Myocyte (in vitro differentiated cells): ENCODE results near the gene SH3RF2. TPM values are rescaled to one million over a fixed set of nuclear protein-coding genes. Genes with fewer than 3 reads are reported as not detected.
A peak's percentile ranks its signal among the peaks of the same experiment; 100 is the strongest.

Experiments used
- DNase-seq: peaks from one replicate; pipeline ENCODE4 v3.0.0-alpha.2; 2012; ENCODE audit warnings: low read depth
- total RNA-seq: library from RNA; depleted of rRNA; stranded (reverse); fragments of >200 nt; gene quantifications from 2 replicates; pipeline ENCODE4 v1.2.3, GENCODE V29; 2014

SH3RF2 gene
- total RNA-seq, 1 donor from 2014 or later, result 1.1 TPM

DNA sequence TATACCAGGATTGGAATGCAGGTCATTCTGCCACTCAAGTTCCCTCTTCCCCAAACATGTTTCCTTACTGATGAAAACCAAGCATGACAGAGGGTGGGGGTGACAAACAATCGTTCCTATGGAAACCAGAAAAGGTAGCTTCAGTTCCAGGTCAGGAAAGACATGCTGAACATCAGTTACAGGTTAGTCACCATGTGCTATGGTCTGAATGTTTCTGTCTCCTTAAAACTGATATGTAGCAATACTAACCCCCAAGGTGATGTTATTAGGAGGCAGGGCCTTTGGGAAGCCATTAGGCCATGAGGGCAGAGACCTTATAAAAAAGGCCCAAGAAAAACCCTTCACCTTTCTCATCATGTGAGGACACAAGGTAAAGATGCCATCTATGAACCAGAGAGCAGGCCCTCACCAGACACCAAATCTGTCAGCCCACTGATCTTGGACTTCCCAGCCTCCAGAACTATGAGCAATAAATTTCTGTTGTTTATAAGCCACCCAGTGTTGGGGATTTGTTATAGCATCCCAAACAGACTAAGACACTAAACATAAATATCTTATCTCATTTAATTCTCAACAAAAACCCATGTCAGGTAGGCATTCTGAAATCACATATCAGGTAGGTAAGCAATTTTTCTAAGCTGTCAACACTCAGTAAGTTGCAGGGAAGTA lies 15.7 kb upstream of the SH3RF2 start:
- no peak for DNase-seq

DNA sequence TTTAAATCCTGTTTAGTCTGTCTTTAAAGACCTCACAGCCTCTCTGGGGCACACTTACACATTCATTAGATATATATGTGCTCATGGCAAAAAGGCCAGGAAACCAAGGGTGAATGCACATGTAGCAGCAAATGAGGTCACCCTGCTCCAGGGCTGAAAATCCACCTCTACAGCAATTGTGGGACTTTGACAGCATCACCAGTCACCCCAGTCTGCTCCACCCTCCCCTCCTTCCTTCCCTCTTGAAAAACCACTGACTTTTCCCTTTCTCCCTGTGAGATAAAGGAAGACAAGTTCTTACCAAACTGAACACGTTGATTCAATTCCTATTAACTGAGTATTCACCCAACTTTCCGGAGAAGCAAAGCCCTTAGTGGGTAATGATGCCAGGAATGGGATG lies 15.2 kb upstream of the SH3RF2 start:
- no peak for DNase-seq

DNA sequence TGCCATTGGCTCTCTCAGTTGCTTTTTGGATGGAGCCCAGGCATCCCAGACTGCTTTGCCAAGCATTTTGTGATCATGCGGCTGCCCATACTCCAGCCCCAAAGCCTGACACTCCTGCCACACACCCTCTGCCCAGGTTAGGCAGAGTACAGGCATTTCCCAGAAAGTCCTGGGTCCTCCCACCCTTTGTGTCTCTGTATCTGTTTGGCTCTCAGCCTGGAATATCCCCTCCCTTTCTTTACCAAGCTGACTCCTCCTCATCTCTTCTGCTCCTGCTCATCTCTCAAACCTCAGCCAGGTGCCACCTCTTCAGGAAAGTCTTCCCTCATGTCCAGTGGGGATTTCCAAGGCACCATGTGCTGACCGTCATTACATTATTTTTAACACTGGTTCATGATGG lies 14.3 kb upstream of the SH3RF2 start:
- DNase-seq, result no peak

DNA sequence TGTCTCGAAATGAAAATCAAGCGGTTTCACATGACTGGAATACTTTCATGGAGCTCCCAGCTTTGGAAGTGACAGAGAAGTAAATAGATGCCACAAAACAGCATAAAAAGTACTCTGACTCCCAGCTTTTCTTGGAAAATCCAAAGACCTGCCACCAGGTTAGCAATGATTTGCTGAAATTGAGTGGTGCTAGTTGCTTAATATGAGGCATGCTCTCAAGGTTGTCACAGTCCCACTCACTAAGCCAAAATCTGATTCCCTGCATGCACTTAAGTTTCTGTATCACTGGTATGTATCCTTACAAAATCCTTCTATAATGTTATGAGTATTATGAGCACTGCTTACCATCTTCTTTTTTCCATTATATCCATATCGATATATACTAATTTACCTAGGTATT lies 13.0 kb upstream of the SH3RF2 start:
- DNase-seq, result no peak

DNA sequence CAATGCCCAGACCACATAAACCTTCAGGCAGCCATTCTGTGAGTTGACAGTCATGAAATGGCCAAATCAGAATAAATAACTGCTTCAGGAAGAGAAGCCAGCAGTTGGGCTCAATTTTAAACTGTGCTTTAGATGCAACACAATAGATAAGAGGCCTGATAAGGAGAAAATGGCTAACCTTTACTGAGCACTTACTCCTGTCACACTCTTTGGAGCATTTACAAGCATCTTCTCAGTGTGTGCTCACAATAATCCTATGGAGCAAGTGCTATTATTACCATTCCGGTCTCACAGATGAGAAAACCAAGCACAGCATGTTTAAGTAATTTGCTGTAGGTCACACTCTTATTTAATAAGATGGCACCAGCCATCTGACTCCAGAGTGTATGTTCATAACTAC lies 11.5 kb upstream of the SH3RF2 start:
- no peak for DNase-seq

DNA sequence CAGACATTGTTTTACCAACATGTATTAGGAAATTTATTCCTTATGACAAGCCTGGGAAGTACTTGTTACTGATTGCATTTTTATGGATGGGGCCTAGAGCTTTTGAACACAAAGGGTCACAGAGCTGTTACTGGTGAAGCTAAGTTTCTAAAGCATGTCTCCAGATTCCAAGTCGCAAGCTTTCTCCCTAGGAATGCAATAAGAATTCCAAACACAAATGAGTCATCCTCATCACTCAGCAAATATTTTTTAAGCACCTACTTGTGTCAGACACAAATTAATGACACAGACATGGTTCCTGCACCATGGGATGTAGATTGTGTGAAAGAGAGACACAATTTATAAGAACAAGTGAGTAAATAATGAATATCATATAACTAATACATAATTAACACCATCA lies 11.0 kb upstream of the SH3RF2 start:
- peak; percentile 64 for DNase-seq

DNA sequence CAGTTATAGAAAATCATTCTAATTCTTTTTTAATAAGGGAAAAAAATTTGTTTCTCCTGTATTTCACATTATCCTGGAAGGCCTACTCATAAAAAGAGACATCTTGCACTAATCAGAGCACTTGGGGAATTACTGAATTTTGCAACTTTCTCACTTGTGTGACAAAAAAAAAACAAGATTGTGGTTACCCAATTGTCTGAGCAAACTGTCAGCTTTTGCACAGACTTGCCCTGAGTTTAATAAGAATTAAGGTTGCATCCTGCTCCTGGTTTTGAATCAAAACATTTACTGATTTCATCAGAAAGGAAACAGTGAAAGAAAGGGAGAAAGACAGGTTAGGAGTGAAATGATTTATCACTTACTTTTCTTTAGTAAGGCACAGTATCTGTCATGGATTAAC lies 10.6 kb upstream of the SH3RF2 start:
- no peak for DNase-seq

DNA sequence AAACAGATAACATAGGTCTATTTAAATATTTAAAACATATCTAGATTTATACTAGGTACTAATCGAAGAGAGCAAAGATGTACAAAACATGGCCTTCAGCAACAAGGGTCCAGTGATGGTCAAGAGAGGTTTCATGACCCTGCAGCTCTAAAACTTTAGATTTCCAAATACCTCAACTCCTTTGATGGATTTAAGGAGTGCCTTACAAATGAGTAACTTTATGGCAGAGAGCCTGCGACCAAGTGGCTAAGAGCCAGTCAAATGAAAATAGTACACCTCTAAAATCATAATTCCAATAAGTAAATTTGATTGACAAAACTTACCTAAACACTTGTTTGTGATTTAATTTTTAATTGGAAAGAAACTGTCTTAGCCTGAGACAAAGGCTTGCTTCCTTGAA lies 4.7 kb upstream of the SH3RF2 start:
- DNase-seq, result no peak

DNA sequence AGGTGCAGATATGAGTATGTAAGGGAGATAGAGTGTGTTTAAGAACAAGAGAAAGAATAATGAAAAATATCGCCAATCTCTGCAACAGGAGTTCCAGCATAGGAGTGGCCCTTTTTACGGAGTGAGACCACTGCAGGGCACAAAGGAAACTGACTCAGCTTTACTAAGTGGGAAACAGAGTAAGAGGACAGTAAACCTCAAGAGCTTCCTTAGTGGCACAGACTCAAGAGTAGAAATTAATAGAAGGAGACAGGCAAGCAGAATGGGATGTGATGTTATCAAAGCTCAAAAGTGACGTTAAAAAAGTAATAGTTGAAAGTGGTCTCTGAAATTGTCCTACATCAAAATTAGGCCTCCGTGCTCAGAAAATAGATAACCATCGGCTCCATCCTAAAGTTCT lies 2.1 kb upstream of the SH3RF2 start:
- no peak for DNase-seq

DNA sequence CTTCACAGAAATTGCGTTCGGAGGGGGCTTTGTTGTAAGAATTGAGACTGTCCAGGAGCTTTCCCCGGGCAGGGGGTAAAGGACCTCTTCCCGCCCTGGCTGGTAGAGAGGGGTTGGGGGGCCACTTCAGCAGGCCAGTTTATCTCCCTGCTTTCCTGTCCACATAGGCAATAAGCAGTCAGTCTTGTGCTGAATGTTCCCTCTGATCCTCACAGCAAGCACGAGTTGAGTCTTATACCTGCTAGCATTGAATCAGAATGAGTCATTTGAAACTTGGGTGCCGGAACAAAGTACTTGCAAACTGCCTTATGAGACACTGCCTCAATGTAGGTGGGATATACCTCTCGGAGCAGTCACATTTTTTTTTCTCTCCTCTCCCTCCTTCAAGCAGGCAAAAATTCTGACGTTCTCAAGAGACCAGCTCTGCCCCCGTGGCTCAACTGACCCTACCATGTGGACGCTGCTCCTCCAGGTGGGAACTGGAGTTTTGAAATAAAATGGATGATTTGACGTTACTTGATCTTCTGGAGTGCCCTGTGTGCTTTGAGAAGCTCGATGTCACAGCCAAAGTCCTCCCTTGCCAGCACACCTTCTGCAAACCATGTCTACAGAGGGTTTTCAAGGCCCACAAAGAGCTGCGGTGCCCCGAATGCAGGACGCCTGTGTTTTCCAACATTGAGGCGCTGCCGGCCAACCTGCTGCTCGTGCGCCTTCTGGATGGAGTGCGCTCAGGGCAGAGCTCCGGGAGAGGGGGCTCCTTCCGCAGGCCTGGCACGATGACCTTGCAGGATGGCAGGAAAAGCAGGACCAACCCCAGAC lies 1.3 kb downstream of the SH3RF2 start:
- DNase-seq, result no peak

DNA sequence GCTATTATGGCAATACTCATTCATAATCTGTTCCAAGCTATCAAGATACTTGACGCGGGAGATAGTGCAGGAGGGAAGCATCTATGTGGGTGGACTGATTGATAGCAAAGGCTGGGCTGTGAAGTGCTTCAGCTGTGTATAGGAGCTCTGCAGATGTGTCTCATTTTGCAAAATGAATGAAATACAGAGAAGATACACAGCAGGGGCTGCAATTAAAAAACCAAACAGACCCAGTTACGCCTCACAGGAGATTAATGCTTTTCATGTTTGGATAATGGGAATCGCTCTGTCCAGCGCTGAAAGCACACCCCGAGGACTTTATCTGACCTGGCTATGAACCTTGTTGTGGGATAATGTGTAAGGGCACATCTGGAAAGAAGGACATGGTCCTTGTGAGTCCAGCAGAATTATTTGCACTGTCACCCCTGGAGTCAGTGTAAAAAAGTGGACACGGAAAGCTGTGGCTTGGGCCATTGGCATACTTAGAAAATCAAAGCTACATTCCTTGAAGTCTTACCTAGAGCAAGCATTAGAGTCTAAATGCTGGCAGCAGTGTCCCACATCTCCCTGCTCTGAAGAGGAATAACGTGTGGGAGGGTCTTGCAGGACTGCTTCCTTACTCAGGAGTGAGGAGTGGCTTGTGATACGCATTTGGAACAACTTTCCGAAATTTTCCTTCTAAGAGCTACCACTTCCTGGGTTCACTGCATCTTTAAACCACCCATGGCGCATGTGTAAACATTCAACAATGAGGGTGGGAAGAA lies 2.6 kb downstream of the SH3RF2 start:
- no peak for DNase-seq

DNA sequence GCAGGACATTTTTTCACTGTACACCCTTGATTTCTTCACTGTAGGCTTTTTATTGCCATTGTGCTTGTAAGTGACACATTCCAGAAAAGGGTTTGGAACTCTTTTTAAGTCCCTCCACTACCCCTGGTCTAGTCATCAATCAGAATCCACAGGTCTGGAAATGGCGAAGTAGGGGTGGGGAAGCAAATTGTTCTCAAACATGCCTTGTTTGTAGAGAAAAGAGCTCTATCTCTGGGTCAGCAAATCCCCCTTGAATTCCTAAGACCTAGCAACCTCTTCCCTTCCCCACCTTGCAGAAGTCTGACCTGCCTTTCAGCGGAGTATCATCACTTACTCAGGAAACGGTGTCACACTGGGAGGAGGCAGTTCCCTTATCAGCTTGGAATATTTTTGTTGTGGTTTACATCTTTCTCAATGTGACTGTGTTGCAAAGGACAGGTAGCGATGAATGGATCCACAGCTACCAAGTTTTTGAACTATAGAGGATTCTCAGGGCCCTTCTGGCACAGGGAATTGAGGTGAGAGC lies 3.2 kb downstream of the SH3RF2 start:
- DNase-seq, result no peak

DNA sequence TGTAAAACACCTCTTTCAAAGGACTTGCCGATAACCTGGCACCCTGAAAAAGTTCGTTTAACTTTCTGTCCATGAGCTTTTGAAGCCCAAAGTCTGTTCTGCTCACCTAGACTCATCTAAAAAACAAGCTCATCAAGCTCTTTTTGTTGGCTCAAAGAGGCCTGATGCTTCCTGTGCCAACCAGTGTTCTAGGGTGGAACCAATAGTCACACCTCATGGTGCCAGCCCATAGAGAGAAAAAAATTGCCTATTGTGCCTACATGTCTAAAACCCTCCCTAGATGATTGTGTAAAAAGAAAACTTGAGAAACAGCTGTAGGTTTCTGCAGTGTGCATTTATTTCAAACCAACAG lies 4.7 kb downstream of the SH3RF2 start:
- DNase-seq, result no peak

DNA sequence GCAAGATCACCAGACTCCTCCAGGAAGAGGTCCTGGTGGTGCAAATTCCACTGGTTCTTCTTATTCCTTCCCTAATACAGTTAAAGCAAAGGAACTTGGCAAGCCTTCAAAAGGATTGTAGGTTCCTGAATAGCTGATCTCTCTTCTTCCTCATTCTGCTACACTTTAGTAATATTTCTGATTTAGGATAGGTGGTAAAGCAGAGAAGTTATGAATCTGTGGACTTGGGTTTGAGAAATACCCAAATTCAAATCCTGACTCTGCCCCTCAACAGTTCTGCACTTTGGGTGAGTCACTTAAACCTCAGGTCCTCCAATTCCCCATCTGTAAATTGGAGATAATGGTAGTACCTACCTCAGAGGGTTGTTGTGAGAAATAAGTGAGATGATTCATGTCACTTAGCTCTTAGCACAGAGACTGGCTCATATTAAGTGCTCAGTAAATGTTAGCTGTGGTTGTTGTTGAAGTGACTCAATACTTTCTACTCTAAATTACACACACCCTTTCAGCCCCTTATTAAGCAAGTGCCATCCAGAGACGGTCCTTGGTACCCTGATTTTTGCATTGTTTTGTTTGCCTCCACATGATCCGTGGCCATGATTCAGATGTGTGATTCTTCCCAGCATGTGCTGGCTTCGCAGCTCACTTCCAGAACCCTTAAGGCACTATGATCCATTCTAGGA lies 5.2 kb downstream of the SH3RF2 start:
- DNase-seq, result no peak

DNA sequence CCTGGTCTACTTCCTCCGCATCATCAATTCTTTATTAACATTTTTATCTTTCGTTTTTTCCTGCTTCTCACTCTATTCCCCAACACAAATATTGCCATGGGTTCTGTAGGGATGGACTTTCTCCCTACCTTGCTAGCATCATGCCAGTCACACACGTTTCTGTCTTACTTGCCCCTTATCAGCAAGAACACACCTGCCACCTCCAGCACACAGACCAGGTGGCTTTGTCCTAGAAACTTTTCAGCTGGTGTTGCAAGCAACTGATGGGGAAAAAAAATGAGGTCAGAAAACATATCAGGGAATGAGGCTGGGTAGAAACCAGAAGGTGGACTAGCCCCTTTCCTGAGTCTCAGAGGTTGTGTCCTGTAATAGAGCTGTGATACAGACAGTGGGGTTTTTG lies 5.8 kb downstream of the SH3RF2 start:
- DNase-seq, result no peak

DNA sequence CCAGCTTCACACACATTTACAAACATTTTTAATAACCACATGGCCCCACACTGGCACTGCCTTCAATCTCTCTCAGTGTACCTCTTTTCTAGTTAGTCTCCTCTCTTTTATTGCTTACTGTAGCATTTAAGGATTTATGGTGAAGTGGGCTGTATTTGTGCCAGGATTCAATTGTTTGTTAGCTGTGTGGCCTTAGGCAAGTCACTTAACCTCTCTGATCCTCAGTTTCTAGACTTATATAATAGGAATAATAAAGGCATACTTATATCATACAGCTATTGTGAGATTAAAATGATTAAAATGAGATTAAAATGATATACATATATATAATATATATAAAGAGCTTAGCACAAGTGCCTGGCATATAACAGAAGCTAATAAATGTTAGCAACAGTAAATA lies 6.4 kb downstream of the SH3RF2 start:
- DNase-seq, result no peak

DNA sequence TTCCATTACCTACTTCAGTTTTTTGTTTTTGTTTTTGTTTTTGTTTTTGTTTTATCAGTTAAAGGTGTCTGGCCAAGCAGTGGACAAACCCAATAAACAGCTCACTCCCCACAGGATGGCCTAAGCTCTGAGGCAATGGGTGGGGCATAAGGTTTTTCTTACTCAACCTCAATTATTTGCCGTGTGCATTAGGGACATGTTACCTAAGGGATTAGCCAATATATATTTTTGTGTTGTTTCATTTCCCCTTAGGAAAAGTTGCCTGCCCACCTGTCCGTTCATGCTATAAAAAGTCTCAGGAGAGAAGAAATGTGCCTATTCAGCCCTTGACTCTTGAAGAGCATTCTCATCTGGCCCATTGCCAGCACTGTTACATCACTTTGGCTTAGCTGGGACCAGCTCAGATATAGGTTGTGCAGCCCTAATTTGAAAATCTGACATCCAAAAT lies 7.3 kb downstream of the SH3RF2 start:
- DNase-seq, result no peak

DNA sequence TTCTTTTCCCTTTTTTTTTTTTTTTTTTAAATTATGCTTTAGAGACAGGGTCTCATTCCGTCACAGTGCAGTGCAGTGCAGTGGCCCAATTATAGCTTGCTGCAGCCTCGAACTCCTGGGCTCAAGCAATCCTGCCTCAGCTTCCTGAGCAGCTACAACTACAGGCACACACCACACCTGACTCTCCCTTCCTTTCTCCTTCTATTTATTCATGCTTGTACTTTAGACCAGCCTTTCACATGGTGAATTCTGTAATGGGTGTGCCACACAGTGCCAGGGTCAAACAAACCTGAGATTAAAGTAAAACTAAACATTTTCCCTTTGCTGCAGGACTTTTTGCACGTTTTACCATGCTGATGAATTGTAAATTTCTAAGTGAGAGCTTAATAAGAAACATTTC lies 8.0 kb downstream of the SH3RF2 start:
- DNase-seq, result no peak

DNA sequence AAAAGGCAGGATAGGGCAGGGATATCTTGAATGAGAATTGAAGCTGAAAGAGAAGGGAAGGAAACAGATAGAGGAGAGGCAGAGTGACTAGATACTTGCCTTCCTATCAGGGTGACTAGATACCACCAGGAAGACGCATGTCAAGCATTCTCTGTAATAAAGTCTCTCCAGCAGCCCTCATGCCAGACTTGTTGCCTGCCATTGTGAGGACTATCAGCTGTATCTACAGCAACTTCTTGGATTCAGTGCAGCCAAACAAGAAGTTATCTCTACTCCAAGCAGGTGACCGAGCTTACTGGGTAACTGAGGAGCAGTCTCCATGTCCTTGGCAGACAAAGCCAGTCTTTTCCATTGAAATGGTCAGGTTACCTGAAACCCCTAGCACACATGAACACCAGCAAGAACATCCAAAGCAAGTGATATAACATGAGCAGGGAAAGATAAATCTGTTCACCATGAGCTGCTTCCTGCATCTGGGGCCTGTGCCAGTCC lies 9.3 kb downstream of the SH3RF2 start:
- DNase-seq, result no peak

DNA sequence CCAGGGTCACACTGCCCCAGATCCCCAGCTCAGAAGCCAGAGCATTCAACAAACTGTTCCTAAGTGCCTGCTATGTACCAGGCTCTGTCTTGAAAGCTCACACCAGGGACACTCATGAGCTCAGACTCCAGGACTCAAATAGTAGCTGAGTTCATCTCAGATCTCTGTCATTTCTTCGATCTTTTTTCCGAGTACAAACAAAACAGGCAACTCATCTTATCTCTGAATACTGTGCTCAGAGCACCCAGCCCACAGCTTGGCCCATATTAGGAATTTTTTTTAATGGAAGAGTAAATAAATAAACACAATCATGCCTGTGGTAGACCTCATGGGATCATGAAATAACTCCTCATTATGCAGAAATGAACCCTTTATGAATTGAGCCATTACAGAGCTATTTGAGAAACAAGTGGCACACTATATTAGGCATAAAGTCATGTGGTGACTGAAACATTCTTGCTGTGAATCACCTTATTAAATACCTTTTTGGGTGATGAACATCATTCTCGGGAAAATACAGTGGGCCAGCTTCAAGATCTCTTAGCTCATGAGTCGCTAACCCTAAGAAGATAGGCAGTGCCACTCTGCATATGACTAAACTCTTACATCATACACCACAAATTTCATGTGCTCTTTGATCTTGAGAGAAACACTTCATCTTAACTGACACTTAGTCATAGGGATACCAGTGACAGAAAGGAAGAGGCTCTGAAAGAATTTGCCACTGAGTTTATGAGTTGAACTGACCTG lies 9.9 kb downstream of the SH3RF2 start:
- peak; percentile 64 for DNase-seq

DNA sequence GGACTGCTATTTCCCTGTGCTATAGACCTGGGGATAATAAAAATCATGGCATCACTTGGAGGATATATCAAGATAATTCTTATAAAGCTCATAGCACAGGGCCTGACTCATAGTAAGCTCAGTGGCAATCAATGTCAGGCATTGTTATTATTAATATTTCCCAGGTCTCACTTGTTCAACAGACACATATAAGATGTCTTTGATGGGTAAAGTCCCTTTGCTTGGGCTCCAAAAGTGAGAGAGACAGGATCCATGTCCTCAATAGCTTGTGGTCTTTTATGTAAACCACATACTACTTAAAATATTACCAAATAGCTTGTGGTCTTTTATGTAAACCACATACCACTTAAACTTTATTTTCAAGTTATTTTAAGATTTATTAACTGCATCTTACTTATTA lies 11.2 kb downstream of the SH3RF2 start:
- DNase-seq, result no peak
